DMS153 treated with DMSO at 0.1 percent for 48 hours (cell line): Measurements from ENCODE around the gene C14orf119.

ENCODE experiments used
- DNase-seq: peaks from one replicate; lab custom pipeline; 2025; ENCODE audit not compliant: unreplicated experiment; lab: John Stamatoyannopoulos, UW

C14orf119 gene

GRCh38 chr14:23095196-23096108 lies at the start of gene C14orf119:
C14orf119 (plus strand) TSS chr14:23095505; CDS start chr14:23097659, 2,154 bp downstream.
- DNase-seq: no peak

GRCh38 chr14:23047034-23047634 lies 48.2 kb upstream of the C14orf119 start:
- DNase-seq: no peak

GRCh38 chr14:23047751-23048693 lies 47.3 kb upstream of the C14orf119 start:
- DNase-seq: no peak

- DNase-seq: no peak
Observed at GRCh38 chr14:23049011-23049410, 46.3 kb upstream of the C14orf119 start.

- DNase-seq: no peak
Observed at GRCh38 chr14:23051141-23052057, 43.9 kb upstream of the C14orf119 start.

- no peak for DNase-seq
Observed at GRCh38 chr14:23052182-23052623, 43.1 kb upstream of the C14orf119 start.

GRCh38 chr14:23052671-23053070 lies 42.6 kb upstream of the C14orf119 start:
- DNase-seq: no peak

GRCh38 chr14:23053426-23053825 lies 41.9 kb upstream of the C14orf119 start:
- no peak for DNase-seq

GRCh38 chr14:23054000-23054811 lies 41.1 kb upstream of the C14orf119 start:
- DNase-seq: no peak

GRCh38 chr14:23055147-23055550 lies 40.2 kb upstream of the C14orf119 start:
- DNase-seq: no peak

- no peak for DNase-seq
Observed at GRCh38 chr14:23055621-23056144, 39.6 kb upstream of the C14orf119 start.

- no peak for DNase-seq
Observed at GRCh38 chr14:23056145-23056955, 39.0 kb upstream of the C14orf119 start.

- DNase-seq: no peak
Observed at GRCh38 chr14:23056956-23057756, 38.1 kb upstream of the C14orf119 start, which contains the start of gene CDH24. CDH24 (minus strand) TSS chr14:23057520; CDS start chr14:23055733, 1,787 bp downstream.

GRCh38 chr14:23057757-23058653 lies 37.3 kb upstream of the C14orf119 start:
- DNase-seq: no peak

- no peak for DNase-seq
Observed at GRCh38 chr14:23058654-23059504, 36.4 kb upstream of the C14orf119 start.
